Bladder microvascular endothelial cell (primary cell): ENCODE measurements around the gene CAND1. TPM values are rescaled to one million over a fixed set of nuclear protein-coding genes. Genes with fewer than 3 reads are reported as not detected.

Experiments
- total RNA-seq: library from RNA; depleted of rRNA; stranded (reverse); fragments of >200 nt; gene quantifications from 2 replicates; pipeline ENCODE4 v1.2.3, GENCODE V29; 2014

Gene CAND1
- 72.2 and 159 TPM in 2 replicates for total RNA-seq

DNA sequence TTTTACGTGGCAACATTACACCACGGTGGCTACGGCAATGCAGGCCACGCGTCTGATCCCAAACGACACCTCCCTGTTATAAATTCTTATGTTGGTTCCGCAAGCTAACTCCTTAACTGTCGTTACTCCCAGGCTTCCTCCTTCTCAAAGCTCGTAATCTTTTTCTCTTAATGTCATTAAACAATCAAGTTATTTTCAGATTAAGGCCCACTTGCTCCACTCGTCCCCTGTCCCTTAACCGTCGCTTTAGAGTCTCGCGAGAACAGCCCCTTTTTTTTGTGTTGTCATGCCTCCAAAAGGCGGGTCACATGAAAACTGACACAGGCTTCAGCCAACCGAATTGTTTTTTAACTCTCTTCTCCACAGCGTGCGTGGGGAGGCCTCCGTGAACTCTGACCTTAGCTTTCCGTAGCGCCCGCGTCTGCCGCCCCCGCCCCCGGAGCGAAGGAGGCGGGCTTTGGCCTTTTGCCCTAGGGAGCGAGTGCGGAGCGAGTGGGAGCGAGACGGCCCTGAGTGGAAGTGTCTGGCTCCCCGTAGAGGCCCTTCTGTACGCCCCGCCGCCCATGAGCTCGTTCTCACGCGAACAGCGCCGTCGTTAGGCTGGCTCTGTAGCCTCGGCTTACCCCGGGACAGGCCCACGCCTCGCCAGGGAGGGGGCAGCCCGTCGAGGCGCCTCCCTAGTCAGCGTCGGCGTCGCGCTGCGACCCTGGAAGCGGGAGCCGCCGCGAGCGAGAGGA is at the start of gene CAND1:
TSS of gene CAND1 (plus strand) at position 463 of the 737 bp plus-strand sequence. CDS start 360 bp downstream, outside the sequence.

